DOHH2 (cell line): Measurements from ENCODE around the gene AREG.

ENCODE experiments used
- EZH2phosphoT487 ChIP-seq: fragments of 200-600 bp; sonication (generic); IDR thresholded peaks from 2 replicates; pipeline ENCODE4 v1.6.1; 2017; ENCODE audit warnings: borderline replicate concordance, mild to moderate bottlenecking, antibody characterized with exemption, low read length, moderate library complexity, mixed read lengths
- TF ChIP-seq, protein P1 (sequence below): fragments of 200-600 bp; sonication (generic); IDR thresholded peaks from one replicate; pipeline ENCODE4 v1.5.1; 2014; ENCODE audit warnings: antibody characterized with exemption, mild to moderate bottlenecking, low read depth, low read length; ENCODE audit not compliant: poor library complexity, severe bottlenecking

- TF ChIP-seq, protein P1, sequence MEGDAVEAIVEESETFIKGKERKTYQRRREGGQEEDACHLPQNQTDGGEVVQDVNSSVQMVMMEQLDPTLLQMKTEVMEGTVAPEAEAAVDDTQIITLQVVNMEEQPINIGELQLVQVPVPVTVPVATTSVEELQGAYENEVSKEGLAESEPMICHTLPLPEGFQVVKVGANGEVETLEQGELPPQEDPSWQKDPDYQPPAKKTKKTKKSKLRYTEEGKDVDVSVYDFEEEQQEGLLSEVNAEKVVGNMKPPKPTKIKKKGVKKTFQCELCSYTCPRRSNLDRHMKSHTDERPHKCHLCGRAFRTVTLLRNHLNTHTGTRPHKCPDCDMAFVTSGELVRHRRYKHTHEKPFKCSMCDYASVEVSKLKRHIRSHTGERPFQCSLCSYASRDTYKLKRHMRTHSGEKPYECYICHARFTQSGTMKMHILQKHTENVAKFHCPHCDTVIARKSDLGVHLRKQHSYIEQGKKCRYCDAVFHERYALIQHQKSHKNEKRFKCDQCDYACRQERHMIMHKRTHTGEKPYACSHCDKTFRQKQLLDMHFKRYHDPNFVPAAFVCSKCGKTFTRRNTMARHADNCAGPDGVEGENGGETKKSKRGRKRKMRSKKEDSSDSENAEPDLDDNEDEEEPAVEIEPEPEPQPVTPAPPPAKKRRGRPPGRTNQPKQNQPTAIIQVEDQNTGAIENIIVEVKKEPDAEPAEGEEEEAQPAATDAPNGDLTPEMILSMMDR, result no peak
- TF ChIP-seq EZH2phosphoT487, result no peak
These were observed 2.0 kb downstream of the AREG start for GRCh38 chr4:74446896-74447295.
